ENCODE results near the gene REV1.

- TF ChIP-seq ZNF341 (tag by site-specific recombination; IDR thresholded peaks at IDR 0.05; ENCODE audit: low read depth) (no peak), CTCF (tag by site-specific recombination; IDR thresholded peaks at IDR 0.05) (no peak), GLI2 (tag by site-specific recombination; IDR thresholded peaks at IDR 0.05; ENCODE audit: borderline replicate concordance, low read depth) (no peak), YY1 (tag by site-specific recombination; IDR thresholded peaks at IDR 0.05) (no peak), ZNF274 (IDR thresholded peaks at IDR 0.05; ENCODE audit: low read length) (no peak), ZNF274 (tag by site-specific recombination; IDR thresholded peaks at IDR 0.05; ENCODE audit: borderline replicate concordance) (no peak), BCL11A (tag by site-specific recombination; IDR thresholded peaks at IDR 0.05; ENCODE audit: low read depth) (no peak), ZBTB44 (tag by site-specific recombination; IDR thresholded peaks at IDR 0.05) (no peak), TSHZ1 (tag by site-specific recombination; IDR thresholded peaks at IDR 0.05; ENCODE audit: borderline replicate concordance) (no peak), ZNF791 (tag by site-specific recombination; IDR thresholded peaks at IDR 0.05) (no peak), ZNF776 (tag by site-specific recombination; IDR thresholded peaks at IDR 0.05; ENCODE audit: borderline replicate concordance) (no peak), ZFP69B (tag by site-specific recombination; IDR thresholded peaks at IDR 0.05) (no peak)
These were observed 1.9 kb downstream of the REV1 start for GRCh38 chr2:99487906-99488305.
